Vagina (tissue), 2 donors: ENCODE data around the gene GNAL.

Source experiments
- CTCF ChIP-seq, 3 experiments: fragments of 450-650 bp in 2 of 3; fragments of 200-600 bp in 1 of 3; sonication (generic) in 1 of 3; IDR thresholded peaks; one replicate each; pipeline ENCODE4 v1.5.1; 2017 to 2019; ENCODE audit warnings: antibody characterized with exemption in 3 of 3, mild to moderate bottlenecking in 2 of 3, moderate library complexity in 2 of 3
- POLR2A ChIP-seq, 2 donors: fragments of 450-650 bp; IDR thresholded peaks; one replicate each; pipeline ENCODE4 v1.6.1; 2017; ENCODE audit warnings: antibody characterized with exemption in 2 of 2, mild to moderate bottlenecking in 2 of 2, moderate library complexity in 2 of 2
- POLR2AphosphoS5 ChIP-seq, 2 donors: sonication (generic); formaldehyde crosslinking; IDR thresholded peaks; one replicate each; pipeline ENCODE4 v1.9.0; 2017; ENCODE audit warnings: antibody characterized with exemption in 2 of 2, mild to moderate bottlenecking in 2 of 2, low read depth in 1 of 2; ENCODE audit not compliant: insufficient read depth in 1 of 2

- TF ChIP-seq CTCF (IDR thresholded peaks at IDR 0.05) (no peak), POLR2AphosphoS5 (IDR thresholded peaks at IDR 0.05; ENCODE audit: insufficient read depth in 1 of 2, low read depth in 1 of 2) (no peak), POLR2A (IDR thresholded peaks at IDR 0.05) (no peak)
Measured at GRCh38 chr18:11719621-11720020, 30.6 kb downstream of the GNAL start.
